SH-SY5Y (cell line): ENCODE results near the gene MSH5.

Experiments used
- GATA2 ChIP-seq: IDR thresholded peaks from 2 replicates; pipeline ENCODE4 v1.6.1; 2011; ENCODE audit warnings: mild to moderate bottlenecking, low read depth, low read length
- GATA3 ChIP-seq: IDR thresholded peaks from 2 replicates; pipeline ENCODE4 v1.6.1; 2011; ENCODE audit warnings: low read depth, mild to moderate bottlenecking, low read length, moderate library complexity

GRCh38 chr6:31692886-31693285 lies 46.9 kb upstream of the MSH5 start:
- no peak for TF ChIP-seq GATA2
- no peak for TF ChIP-seq GATA3
